Body of pancreas (tissue), 4 donors: ENCODE measurements around the gene RFC4.

Source experiments
- POLR2A ChIP-seq, 3 donors: fragments of 450-650 bp; IDR thresholded peaks; one replicate each; pipeline ENCODE4 v1.6.1; 2016; ENCODE audit warnings: antibody characterized with exemption in 3 of 3, mild to moderate bottlenecking in 2 of 3
- TF ChIP-seq, protein P1 (sequence below), 7 experiments: fragments of 450-650 bp in 4 of 7; fragments of 200-600 bp in 3 of 7; sonication (generic) in 3 of 7; IDR thresholded peaks; one replicate each; pipeline ENCODE4 v1.5.1; 2016 to 2019; ENCODE audit warnings: antibody characterized with exemption in 7 of 7

DNA sequence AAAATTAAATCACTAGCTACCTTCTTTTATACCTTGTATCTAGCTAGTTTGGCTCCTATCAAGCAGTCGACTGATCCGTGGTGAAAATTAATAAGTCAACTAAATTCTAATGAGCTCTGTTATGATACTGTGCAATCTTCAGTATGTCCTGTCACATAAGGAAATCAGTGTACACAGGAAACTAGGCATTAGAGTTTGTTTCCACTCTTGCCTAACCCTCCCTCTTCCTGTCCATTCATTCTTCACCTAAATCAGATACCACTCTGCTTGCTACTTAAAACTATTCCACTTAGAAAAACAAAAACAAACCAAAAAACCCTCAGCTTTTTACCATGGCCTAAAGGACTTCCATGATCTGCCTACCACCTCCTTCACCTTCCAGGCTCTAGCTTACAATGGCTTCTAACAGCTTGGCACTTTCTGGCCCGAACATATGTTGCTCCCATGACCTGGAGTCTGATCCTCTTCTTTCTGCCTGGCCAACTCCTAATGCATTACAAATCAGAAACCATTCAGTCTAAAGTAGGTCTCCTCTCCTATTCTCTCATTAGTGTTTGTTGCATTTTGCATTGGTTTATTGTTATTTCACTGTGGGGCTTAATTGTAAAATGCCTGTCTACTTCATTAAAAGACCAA is 7.9 kb downstream of the RFC4 start:
- TF ChIP-seq, protein P1, sequence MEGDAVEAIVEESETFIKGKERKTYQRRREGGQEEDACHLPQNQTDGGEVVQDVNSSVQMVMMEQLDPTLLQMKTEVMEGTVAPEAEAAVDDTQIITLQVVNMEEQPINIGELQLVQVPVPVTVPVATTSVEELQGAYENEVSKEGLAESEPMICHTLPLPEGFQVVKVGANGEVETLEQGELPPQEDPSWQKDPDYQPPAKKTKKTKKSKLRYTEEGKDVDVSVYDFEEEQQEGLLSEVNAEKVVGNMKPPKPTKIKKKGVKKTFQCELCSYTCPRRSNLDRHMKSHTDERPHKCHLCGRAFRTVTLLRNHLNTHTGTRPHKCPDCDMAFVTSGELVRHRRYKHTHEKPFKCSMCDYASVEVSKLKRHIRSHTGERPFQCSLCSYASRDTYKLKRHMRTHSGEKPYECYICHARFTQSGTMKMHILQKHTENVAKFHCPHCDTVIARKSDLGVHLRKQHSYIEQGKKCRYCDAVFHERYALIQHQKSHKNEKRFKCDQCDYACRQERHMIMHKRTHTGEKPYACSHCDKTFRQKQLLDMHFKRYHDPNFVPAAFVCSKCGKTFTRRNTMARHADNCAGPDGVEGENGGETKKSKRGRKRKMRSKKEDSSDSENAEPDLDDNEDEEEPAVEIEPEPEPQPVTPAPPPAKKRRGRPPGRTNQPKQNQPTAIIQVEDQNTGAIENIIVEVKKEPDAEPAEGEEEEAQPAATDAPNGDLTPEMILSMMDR (IDR thresholded peaks at IDR 0.05) = no peak
- no peak for TF ChIP-seq POLR2A (IDR thresholded peaks at IDR 0.05)
